Gastroesophageal sphincter (tissue), 4 donors: Measurements from ENCODE around the gene GCNT1. TPM values are rescaled to one million over a fixed set of nuclear protein-coding genes. Genes with fewer than 3 reads are reported as not detected.

Experiments
- ATAC-seq: fragments of 150-250 bp; one replicate; pipeline ENCODE4 v1.9.1; 2016; ENCODE audit warnings: mild to moderate bottlenecking, moderate library complexity
- H3K27ac ChIP-seq, 4 donors: fragments of 200-600 bp; sonication (generic) in 3 of 4; 1 replicate in 3 of 4; 2 replicates in 1 of 4; pipeline ENCODE4 v1.5.1; 2016 to 2019
- H3K27me3 ChIP-seq: fragments of 200-600 bp; sonication (generic); one replicate; pipeline ENCODE4 v1.5.1; 2019
- H3K36me3 ChIP-seq, 2 donors: fragments of 200-600 bp; sonication (generic); one replicate each; pipeline ENCODE4 v1.5.1; 2019; ENCODE audit warnings: control low read depth in 1 of 2
- H3K4me1 ChIP-seq, 3 donors: fragments of 200-600 bp; sonication (generic); 1 replicate in 2 of 3; 2 replicates in 1 of 3; pipeline ENCODE4 v1.5.1; 2016 to 2019; ENCODE audit warnings: control low read depth in 2 of 3
- H3K4me3 ChIP-seq, 2 donors: fragments of 200-600 bp; sonication (generic); one replicate each; pipeline ENCODE4 v1.5.1; 2019; ENCODE audit warnings: mild to moderate bottlenecking in 1 of 2, moderate library complexity in 1 of 2
- H3K9me3 ChIP-seq, 3 donors: fragments of 200-600 bp; sonication (generic); one replicate each; pipeline ENCODE4 v1.5.1; 2017 to 2019; ENCODE audit warnings: control low read depth in 2 of 3
- CTCF ChIP-seq, 4 experiments: fragments of 200-600 bp in 2 of 4; fragments of 450-650 bp in 2 of 4; sonication (generic) in 1 of 4; IDR thresholded peaks; one replicate each; pipeline ENCODE4 v1.5.1; 2017 to 2019; ENCODE audit warnings: antibody characterized with exemption in 4 of 4, mild to moderate bottlenecking in 2 of 4, moderate library complexity in 2 of 4
- EP300 ChIP-seq: sonication (generic); formaldehyde crosslinking; IDR thresholded peaks from one replicate; pipeline ENCODE4 v1.6.1; 2017; ENCODE audit warnings: antibody characterized with exemption, mild to moderate bottlenecking
- POLR2A ChIP-seq, 2 donors: fragments of 450-650 bp; IDR thresholded peaks; one replicate each; pipeline ENCODE4 v1.6.1; 2017; ENCODE audit warnings: antibody characterized with exemption in 2 of 2, mild to moderate bottlenecking in 2 of 2, moderate library complexity in 1 of 2
- POLR2AphosphoS5 ChIP-seq: sonication (generic); formaldehyde crosslinking; IDR thresholded peaks from one replicate; pipeline ENCODE4 v1.6.1; 2017; ENCODE audit warnings: antibody characterized with exemption
- WGBS, 2 donors: methylation state at CpG; one replicate each; pipeline ENCODE4 v1.1.5; 2018; ENCODE audit warnings: low coverage in 1 of 2; 5-methylcytosine and 5-hydroxymethylcytosine counted together
- total RNA-seq, 4 donors: library from RNA; depleted of rRNA; stranded (reverse); fragments of >200 nt; gene quantifications; one replicate each; pipeline ENCODE4 v1.1.0, GENCODE V29; 2016

The GCNT1 gene
- total RNA-seq, 4 donors from 2014 or later: 2.0 to 5.7 (median 3.5) TPM

GRCh38 chr9:76415731-76416130 lies 43.3 kb upstream of the GCNT1 start:
- no peak for ATAC-seq
- Histone ChIP-seq H3K36me3 (no peaks in the 10 kb centered on the region), H3K4me1 (no peaks in the 10 kb centered on the region), H3K27me3 (no peaks in the 10 kb centered on the region), H3K27ac (no peak overlapping the region), H3K4me3 (no peak overlapping the region), H3K9me3 (peaks cover 0 to 12% (median 0%) of the 10 kb centered on the region in 3 donors)
- TF ChIP-seq EP300 (no peak), POLR2AphosphoS5 (no peak), POLR2A (IDR thresholded peaks at IDR 0.05) (no peak), CTCF (IDR thresholded peaks at IDR 0.05) (no peak)

GRCh38 chr9:76417394-76417793 lies 41.6 kb upstream of the GCNT1 start:
- Histone ChIP-seq H3K4me1 (no peaks in the 10 kb centered on the region), H3K27me3 (no peaks in the 10 kb centered on the region), H3K36me3 (no peaks in the 10 kb centered on the region), H3K9me3 (peaks cover 0 to 12% (median 0%) of the 10 kb centered on the region in 3 donors), H3K27ac (no peak overlapping the region), H3K4me3 (no peak overlapping the region)
- WGBS, 2 donors: 0 to 70% methylated on average over 1 of the region's 1 CpG
- TF ChIP-seq CTCF (IDR thresholded peaks at IDR 0.05) (no peak), POLR2AphosphoS5 (no peak), EP300 (no peak), POLR2A (IDR thresholded peaks at IDR 0.05) (no peak)
- no peak for ATAC-seq

DNA sequence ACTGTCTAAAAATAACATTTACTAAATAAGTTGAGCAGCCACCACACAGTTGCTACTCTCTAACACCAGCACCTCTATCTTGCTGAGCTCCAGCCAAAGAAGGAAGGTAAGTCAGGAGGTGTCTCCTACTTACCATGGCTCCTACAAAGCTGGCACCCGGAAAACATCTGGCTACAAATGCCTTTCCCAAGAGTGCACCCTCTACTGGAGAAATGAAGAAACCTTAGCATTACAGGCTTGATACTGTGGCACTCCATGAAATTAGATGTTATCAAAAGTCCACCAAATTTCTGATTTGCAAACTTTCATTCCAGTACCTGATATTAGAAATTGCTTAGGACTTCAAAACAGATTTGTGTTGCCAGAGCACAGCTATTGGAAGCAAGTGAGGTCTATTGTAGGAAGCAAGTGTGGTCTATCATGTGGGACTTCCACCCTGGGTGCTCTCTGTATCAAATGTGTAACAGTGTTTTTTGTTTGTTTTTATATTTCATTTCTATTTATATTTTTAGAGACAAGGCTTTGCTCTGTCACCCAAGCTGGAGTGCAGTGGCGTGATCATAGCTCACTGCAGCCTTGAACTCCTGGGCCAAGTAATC lies 39.1 kb upstream of the GCNT1 start:
- Histone ChIP-seq H3K27ac (no peak overlapping the region), H3K4me3 (no peak overlapping the region), H3K27me3 (no peaks in the 10 kb centered on the region), H3K36me3 (no peaks in the 10 kb centered on the region), H3K9me3 (no peaks in the 10 kb centered on the region), H3K4me1 (no peaks in the 10 kb centered on the region)
- no peak for ATAC-seq
- TF ChIP-seq POLR2AphosphoS5 (no peak), POLR2A (IDR thresholded peaks at IDR 0.05) (no peak), EP300 (no peak), CTCF (IDR thresholded peaks at IDR 0.05) (peak; percentile 28 to 52 (median 36))
- 70 to 100% methylated on average over 1 of the region's 2 CpGs for WGBS, 2 donors

DNA sequence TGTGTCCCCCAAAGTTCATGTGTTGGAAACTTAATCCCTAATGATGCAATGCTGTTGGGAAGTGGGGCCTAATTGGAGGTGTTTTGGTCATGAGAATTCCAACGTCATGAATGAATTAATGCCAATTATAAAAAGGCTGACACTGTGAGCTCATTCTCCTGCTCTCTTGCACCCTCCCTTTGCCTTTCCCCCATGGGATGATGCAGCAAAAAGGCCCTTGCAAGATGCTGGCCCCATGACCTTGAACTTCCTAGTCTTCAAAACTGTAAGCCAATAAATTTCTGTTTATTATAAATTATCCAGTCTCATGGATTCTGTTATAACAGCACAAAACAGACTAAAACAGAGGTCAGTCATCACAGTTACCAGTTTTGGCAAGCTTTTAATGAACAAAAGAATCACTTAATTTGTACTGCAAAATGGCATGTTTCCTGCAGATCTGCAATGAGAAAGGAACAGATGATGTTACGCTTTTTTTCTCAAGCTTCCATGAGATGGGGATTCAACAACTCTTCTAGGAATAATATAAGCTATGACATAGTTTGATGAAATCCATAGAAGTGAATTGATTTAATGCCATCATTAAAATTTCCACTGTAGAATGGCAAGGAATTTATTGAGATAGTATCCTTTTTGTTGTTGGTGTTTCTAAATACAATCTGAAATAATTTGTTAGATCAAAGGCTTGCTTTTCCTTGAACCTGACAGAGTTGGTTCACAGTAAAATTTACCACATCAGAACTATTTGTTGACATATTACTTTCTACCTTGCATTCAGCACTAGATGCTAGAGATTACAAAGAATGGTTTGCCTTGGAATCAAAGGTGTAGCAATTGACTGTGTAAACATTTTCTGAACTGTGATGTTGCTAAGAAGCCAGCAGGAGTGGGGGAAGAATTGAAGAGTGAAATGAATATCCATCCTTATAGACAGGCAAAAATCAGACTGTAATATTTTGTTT lies 35.5 kb upstream of the GCNT1 start:
- Histone ChIP-seq H3K36me3 (no peaks in the 10 kb centered on the region), H3K9me3 (no peaks in the 10 kb centered on the region), H3K4me1 (no peaks in the 10 kb centered on the region), H3K27me3 (no peaks in the 10 kb centered on the region), H3K4me3 (no peak overlapping the region), H3K27ac (no peak overlapping the region)
- no peak for TF ChIP-seq EP300
- TF ChIP-seq CTCF (IDR thresholded peaks at IDR 0.05): no peak
- TF ChIP-seq POLR2A (IDR thresholded peaks at IDR 0.05): no peak
- ATAC-seq: no peak
- 47 to 70% methylated on average over 2 of the region's 2 CpGs for WGBS, 2 donors
